Testis (tissue), 3 donors: Measurements from ENCODE around the gene ARHGAP23. TPM values are rescaled to one million over a fixed set of nuclear protein-coding genes. Genes with fewer than 3 reads are reported as not detected.
"Not testable (repeated sequence)": the region's sequence is repeated elsewhere in the genome, so short reads cannot be mapped to it uniquely, and the experiment has no call there.

Experiments
- DNase-seq: peaks from one replicate; pipeline ENCODE4 v3.0.0-alpha.2; 2019
- H3K27ac ChIP-seq, 2 donors: fragments of 200-600 bp; sonication (generic); one replicate each; pipeline ENCODE4 v1.5.1; 2019
- H3K27me3 ChIP-seq: fragments of 200-600 bp; sonication (generic); one replicate; pipeline ENCODE4 v1.5.1; 2019
- H3K36me3 ChIP-seq: fragments of 200-600 bp; sonication (generic); one replicate; pipeline ENCODE4 v1.5.1; 2017; ENCODE audit warnings: low read depth; ENCODE audit errors: missing control alignments
- H3K4me1 ChIP-seq: fragments of 200-600 bp; sonication (generic); one replicate; pipeline ENCODE4 v1.5.1; 2019
- H3K4me3 ChIP-seq, 2 donors: fragments of 200-600 bp; sonication (generic); one replicate each; pipeline ENCODE4 v1.5.1; 2017 to 2019
- H3K9me3 ChIP-seq: fragments of 200-600 bp; sonication (generic); one replicate; pipeline ENCODE4 v1.5.1; 2017
- POLR2A ChIP-seq: fragments of 450-650 bp; IDR thresholded peaks from one replicate; pipeline ENCODE4 v1.6.1; 2017; ENCODE audit warnings: antibody characterized with exemption, mild to moderate bottlenecking, moderate library complexity
- WGBS, 2 donors: methylation state at CpG; one replicate each; pipeline ENCODE4 v1.1.5; 2018; 5-methylcytosine and 5-hydroxymethylcytosine counted together
- intact Hi-C: fragments of 100-400 bp; cut with DNase I; formaldehyde crosslinking; loops from one replicate; pipeline ENCODE4 v1.15.1; 2023; ENCODE audit warnings: low total_unique reads
- polyA plus RNA-seq: library from polyadenylated mRNA; stranded (reverse); fragments of 350-450 nt; fragmentation: Illumina TruSeq; extraction: RNeasy Lipid Tissue Mini Kit (QIAGEN cat#74804); gene quantifications from one replicate; pipeline ENCODE4 v1.2.3, GENCODE V29; 2014; ENCODE audit warnings: low read depth, low replicate concordance; ENCODE audit not compliant: insufficient read depth
- total RNA-seq, 2 donors: library from RNA; depleted of rRNA; stranded (reverse); fragments of >200 nt; gene quantifications; one replicate each; pipeline ENCODE4 v1.2.3, GENCODE V29; 2016
- TF ChIP-seq, protein P1 (sequence below), 3 experiments: fragments of 450-650 bp in 2 of 3; fragments of 200-600 bp in 1 of 3; sonication (generic) in 1 of 3; IDR thresholded peaks; one replicate each; pipeline ENCODE4 v1.5.1; 2016 to 2019; ENCODE audit warnings: antibody characterized with exemption in 3 of 3, mild to moderate bottlenecking in 2 of 3, moderate library complexity in 1 of 3

ARHGAP23 gene
- total and polyA plus RNA-seq, 3 donors from 2014 or later, result 78.0 to 235 (median 146) TPM

DNA sequence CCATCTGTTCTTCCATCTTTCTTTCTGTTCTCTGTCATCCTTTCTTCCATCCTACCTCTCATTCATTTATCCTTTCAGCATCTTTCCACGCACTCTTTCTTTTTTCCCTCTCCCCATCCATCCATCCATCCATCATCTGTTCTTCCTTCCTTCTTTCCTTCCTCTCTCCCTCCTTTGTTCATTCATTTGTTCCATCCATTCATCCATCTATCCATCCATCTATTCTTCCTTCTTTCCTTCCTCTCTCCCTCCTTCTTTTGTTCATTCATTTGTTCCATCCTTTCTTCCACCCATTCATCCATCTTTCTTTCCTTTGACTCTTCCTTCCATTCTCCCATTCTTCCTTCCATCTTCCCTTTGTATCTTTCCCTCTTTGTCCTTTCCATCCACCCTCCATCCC is 39.2 kb downstream of the ARHGAP23 start:
- no peaks in the 10 kb centered on the region for H3K36me3 ChIP-seq
- H3K4me3 ChIP-seq, result no peak overlapping the region
- intact Hi-C loops, result no loop called here
- H3K27me3 ChIP-seq, result no peaks in the 10 kb centered on the region
- DNase-seq, result no peak
- WGBS, 2 donors, result 0 to 55% methylated on average over 1 of the region's 1 CpG
- H3K9me3 ChIP-seq, result no peaks in the 10 kb centered on the region
- peaks cover 40% of the 10 kb centered on the region for H3K4me1 ChIP-seq
- H3K27ac ChIP-seq, result no peak overlapping the region
- TF ChIP-seq, protein P1, sequence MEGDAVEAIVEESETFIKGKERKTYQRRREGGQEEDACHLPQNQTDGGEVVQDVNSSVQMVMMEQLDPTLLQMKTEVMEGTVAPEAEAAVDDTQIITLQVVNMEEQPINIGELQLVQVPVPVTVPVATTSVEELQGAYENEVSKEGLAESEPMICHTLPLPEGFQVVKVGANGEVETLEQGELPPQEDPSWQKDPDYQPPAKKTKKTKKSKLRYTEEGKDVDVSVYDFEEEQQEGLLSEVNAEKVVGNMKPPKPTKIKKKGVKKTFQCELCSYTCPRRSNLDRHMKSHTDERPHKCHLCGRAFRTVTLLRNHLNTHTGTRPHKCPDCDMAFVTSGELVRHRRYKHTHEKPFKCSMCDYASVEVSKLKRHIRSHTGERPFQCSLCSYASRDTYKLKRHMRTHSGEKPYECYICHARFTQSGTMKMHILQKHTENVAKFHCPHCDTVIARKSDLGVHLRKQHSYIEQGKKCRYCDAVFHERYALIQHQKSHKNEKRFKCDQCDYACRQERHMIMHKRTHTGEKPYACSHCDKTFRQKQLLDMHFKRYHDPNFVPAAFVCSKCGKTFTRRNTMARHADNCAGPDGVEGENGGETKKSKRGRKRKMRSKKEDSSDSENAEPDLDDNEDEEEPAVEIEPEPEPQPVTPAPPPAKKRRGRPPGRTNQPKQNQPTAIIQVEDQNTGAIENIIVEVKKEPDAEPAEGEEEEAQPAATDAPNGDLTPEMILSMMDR (IDR thresholded peaks at IDR 0.05), result no peak
- no peak for TF ChIP-seq POLR2A

DNA sequence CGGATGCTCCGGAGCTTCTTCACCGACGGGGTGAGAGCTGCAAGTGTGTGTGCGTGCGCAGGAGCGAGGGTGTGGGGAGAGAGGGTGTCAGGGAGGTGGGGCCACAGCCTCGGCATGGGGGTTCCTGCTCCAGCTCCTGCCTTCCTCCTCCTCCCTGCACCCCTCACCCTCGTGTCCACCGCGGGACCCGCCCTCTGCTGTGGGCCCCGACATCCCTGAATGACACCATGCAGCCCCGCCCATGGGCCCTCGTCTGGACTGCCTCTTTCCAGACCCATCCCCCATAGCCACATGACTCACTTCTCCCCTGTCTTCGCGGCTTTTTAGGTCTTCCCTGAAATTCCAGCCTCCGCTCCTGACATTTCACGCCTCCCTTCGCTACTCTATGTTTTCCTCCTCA is 41.6 kb downstream of the ARHGAP23 start:
- TF ChIP-seq, protein P1 (IDR thresholded peaks at IDR 0.05), result no peak
- TF ChIP-seq POLR2A, result no peak
- H3K9me3 ChIP-seq, result no peaks in the 10 kb centered on the region
- no peak overlapping the region for H3K27ac ChIP-seq
- no peaks in the 10 kb centered on the region for H3K36me3 ChIP-seq
- intact Hi-C loops, result no loop called here
- no peak overlapping the region for H3K4me3 ChIP-seq
- H3K4me1 ChIP-seq, result peaks cover 18% of the 10 kb centered on the region
- 76 to 79% methylated on average over 17 to 20 of the region's 20 CpGs for WGBS, 2 donors
- DNase-seq, result no peak
- H3K27me3 ChIP-seq, result no peaks in the 10 kb centered on the region

- DNase-seq, H3K4me1 ChIP-seq, H3K9me3 ChIP-seq, H3K4me3 ChIP-seq, H3K27me3 ChIP-seq, H3K36me3 ChIP-seq, H3K27ac ChIP-seq, intact Hi-C loops: not testable (repeated sequence)
- 79 to 86% methylated on average over 8 of the region's 8 CpGs for WGBS, 2 donors
Observed at GRCh38 chr17:38471253-38471652, 43.0 kb downstream of the ARHGAP23 start.

DNA sequence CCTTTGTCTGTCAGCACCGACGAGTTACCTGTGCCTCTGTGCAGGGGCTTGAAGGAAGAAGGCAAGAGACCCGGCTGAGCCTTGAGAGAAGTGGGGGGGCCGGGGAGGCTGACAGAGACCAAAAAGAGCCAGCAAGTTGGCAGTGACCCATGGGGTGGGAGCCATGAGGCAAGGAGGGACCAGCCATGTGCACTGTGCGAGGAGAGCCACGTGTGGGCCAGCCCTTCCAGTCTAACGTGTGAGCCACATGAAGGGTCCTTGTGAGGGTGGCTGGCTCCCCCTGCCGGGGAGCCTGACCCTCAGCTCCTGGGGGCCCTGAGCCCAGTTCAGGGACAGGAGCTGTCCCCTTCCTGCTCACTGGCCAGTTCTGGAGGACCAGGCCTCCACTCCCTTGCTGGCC is 46.4 kb downstream of the ARHGAP23 start:
- TF ChIP-seq, protein P1 (IDR thresholded peaks at IDR 0.05), result peak in 1 of 3 experiments; percentile 4
- H3K27ac ChIP-seq, H3K27me3 ChIP-seq, H3K36me3 ChIP-seq, intact Hi-C loops, H3K9me3 ChIP-seq, H3K4me1 ChIP-seq, H3K4me3 ChIP-seq: not testable (repeated sequence)
- peak; percentile 33 for DNase-seq
- WGBS, 2 donors, result 60 to 73% methylated on average over 7 to 8 of the region's 8 CpGs

DNA sequence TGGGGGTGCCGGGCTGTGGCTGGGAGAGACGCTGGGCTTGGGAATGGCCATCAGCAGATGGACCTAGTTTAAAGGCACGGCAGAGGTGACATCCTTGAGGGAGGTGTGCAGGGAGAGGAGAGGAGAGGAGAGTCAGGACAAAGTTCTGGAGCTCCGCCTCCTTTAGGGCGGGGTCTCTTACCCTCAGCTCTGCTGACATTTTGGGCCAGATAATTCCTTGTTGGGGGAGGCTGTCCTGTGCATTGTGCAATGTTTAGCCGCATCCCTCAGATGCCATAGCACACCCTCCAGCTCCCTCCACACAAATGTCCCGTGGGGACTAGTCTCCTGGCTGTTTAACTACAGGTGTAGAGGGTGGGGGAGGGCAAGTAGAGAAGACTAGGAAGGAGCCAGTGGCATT is 48.3 kb downstream of the ARHGAP23 start:
- Histone ChIP-seq H3K9me3 (no peaks in the 10 kb centered on the region), H3K36me3 (no peaks in the 10 kb centered on the region), H3K4me1 (no peaks in the 10 kb centered on the region), H3K4me3 (no peak overlapping the region), H3K27me3 (no peaks in the 10 kb centered on the region), H3K27ac (no peak overlapping the region)
- intact Hi-C loops, result no loop called here
- 81 to 86% methylated on average over 5 to 7 of the region's 7 CpGs for WGBS, 2 donors
- TF ChIP-seq, protein P1 (IDR thresholded peaks at IDR 0.05), result no peak
- no peak for TF ChIP-seq POLR2A
- DNase-seq, result no peak

DNA sequence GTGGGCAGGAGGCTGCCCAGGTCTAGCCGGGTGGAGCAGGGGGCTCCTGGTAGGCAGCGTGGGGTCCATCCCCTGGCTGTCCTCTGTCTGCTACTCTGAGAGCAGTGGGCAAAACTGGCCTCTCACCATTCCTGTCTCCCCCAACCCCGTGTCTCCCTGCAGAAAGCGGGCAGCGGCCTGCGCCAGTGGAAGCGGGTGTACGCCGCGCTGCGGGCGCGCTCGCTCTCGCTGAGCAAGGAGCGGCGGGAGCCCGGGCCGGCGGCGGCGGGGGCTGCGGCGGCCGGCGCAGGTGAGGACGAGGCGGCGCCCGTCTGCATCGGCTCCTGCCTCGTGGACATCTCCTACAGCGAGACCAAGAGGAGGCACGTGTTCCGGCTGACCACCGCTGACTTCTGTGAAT is 49.2 kb downstream of the ARHGAP23 start:
- H3K4me1 ChIP-seq, H3K4me3 ChIP-seq, H3K9me3 ChIP-seq, H3K27ac ChIP-seq, DNase-seq, H3K27me3 ChIP-seq, intact Hi-C loops, H3K36me3 ChIP-seq: not testable (repeated sequence)
- WGBS, 2 donors, result 94 to 98% methylated on average over 28 to 29 of the region's 36 CpGs

GRCh38 chr17:38477951-38478350 is 49.7 kb downstream of the ARHGAP23 start:
- H3K9me3 ChIP-seq, H3K27me3 ChIP-seq, H3K4me3 ChIP-seq, intact Hi-C loops, DNase-seq, H3K4me1 ChIP-seq, H3K36me3 ChIP-seq, H3K27ac ChIP-seq: not testable (repeated sequence)
- 86 to 87% methylated on average over 10 to 13 of the region's 13 CpGs for WGBS, 2 donors

- 89 to 100% methylated on average over 1 to 4 of the region's 4 CpGs for WGBS, 2 donors
- H3K27ac ChIP-seq, H3K36me3 ChIP-seq, H3K4me3 ChIP-seq, H3K9me3 ChIP-seq, H3K27me3 ChIP-seq, H3K4me1 ChIP-seq, DNase-seq, intact Hi-C loops: not testable (repeated sequence)
Observed at GRCh38 chr17:38478667-38479066, 50.4 kb downstream of the ARHGAP23 start.
